K562 (cell line): ENCODE data around the gene RASGRP1. TPM values are rescaled to one million over a fixed set of nuclear protein-coding genes. Genes with fewer than 3 reads are reported as not detected.
A peak's percentile ranks its signal among the peaks of the same experiment; 100 is the strongest.

Experiments
- AFF1 ChIP-seq, 2 experiments: fragments of 450-650 bp; IDR thresholded peaks; 2 replicates each; pipeline ENCODE4 v1.6.1; 2018; ENCODE audit warnings: mild to moderate bottlenecking in 2 of 2, low read depth in 1 of 2; ENCODE audit not compliant: partially characterized antibody in 2 of 2
- AFF4 ChIP-seq: sonication (generic); formaldehyde crosslinking; IDR thresholded peaks from 2 replicates; pipeline ENCODE4 v1.8.0; 2023; ENCODE audit warnings: mild to moderate bottlenecking, missing genetic modification reagents
- ETV1 ChIP-seq: fragments of 450-650 bp; conservative IDR thresholded peaks from 2 replicates; pipeline ENCODE4 v1.6.1; 2016; ENCODE audit warnings: missing genetic modification characterization, control low read depth, low read depth, missing compliant biosample characterization
- HDAC6 ChIP-seq: IDR thresholded peaks from 2 replicates; pipeline ENCODE4 v1.6.1; 2012; ENCODE audit warnings: low read depth, mild to moderate bottlenecking, control low read depth, inconsistent platforms, low read length, moderate library complexity
- HES1 ChIP-seq: fragments of 450-650 bp; IDR thresholded peaks from 2 replicates; pipeline ENCODE4 v1.6.1; 2016; ENCODE audit warnings: low read depth, mild to moderate bottlenecking, moderate library complexity
- KDM2B ChIP-seq: fragments of 250-450 bp; sonication (Bioruptor Pico); IDR thresholded peaks from 2 replicates; pipeline ENCODE4 v1.8.0; 2021; ENCODE audit warnings: mild to moderate bottlenecking, moderate library complexity
- NCOA2 ChIP-seq, 2 experiments: fragments of 450-650 bp; IDR thresholded peaks; 2 replicates each; pipeline ENCODE4 v1.6.1; 2018; ENCODE audit warnings: mild to moderate bottlenecking in 2 of 2, moderate library complexity in 1 of 2; ENCODE audit not compliant: partially characterized antibody in 2 of 2
- NCOR1 ChIP-seq: fragments of 450-650 bp; IDR thresholded peaks from 2 replicates; pipeline ENCODE4 v1.6.1; 2016; ENCODE audit warnings: mild to moderate bottlenecking, moderate library complexity
- PKNOX1 ChIP-seq: fragments of 450-650 bp; IDR thresholded peaks from 2 replicates; pipeline ENCODE4 v1.6.1; 2016
- POLR2H ChIP-seq: IDR thresholded peaks from 2 replicates; pipeline ENCODE4 v1.6.1; 2016; ENCODE audit warnings: missing genetic modification characterization, low read depth, mild to moderate bottlenecking, control low read depth, missing compliant biosample characterization, moderate library complexity
- POLR3A ChIP-seq: IDR thresholded peaks from 2 replicates; pipeline ENCODE4 v1.6.1; 2011; ENCODE audit warnings: borderline replicate concordance, mild to moderate bottlenecking, moderate library complexity; ENCODE audit not compliant: insufficient read length, insufficient read depth; ENCODE audit errors: extremely low read depth
- SMARCB1 ChIP-seq: IDR thresholded peaks from 2 replicates; pipeline ENCODE4 v1.6.1; 2011; ENCODE audit warnings: improper control_type of control experiment, low read depth; ENCODE audit not compliant: insufficient read length
- U2AF1 ChIP-seq: fragments of 200-400 bp; formaldehyde crosslinking; optimal IDR thresholded peaks from 2 replicates; pipeline ENCODE3; 2017; ENCODE audit warnings: mild to moderate bottlenecking, low read depth, low read length, moderate library complexity
- ZBTB26 ChIP-seq: fragments of 450-650 bp; formaldehyde crosslinking; IDR thresholded peaks from 2 replicates; pipeline ENCODE4 v1.4.0; 2022; ENCODE audit warnings: missing genetic modification characterization
- ZNF507 ChIP-seq: conservative IDR thresholded peaks from 2 replicates; pipeline ENCODE4 v1.6.1; 2017; ENCODE audit warnings: missing genetic modification characterization, missing compliant biosample characterization
- ZZZ3 ChIP-seq: fragments of 450-650 bp; IDR thresholded peaks from 2 replicates; pipeline ENCODE4 v1.6.1; 2016; ENCODE audit warnings: antibody characterized with exemption, mild to moderate bottlenecking, moderate library complexity
- polyA plus RNA-seq, 8 experiments: library from polyadenylated mRNA; depleted of rRNA in 4 of 8; stranded (reverse) in 5 of 8; unstranded in 3 of 8; fragments of >200 nt; fragmentation: Nextera tagmentation in 2 of 8; fragmentation: Illumina TruSeq in 1 of 8; extraction: Ambion mirVana in 2 of 8; extraction: Trizol in 1 of 8; gene quantifications; 2 replicates each; pipeline versions ENCODE4 v1.2.1 to v1.2.3, GENCODE V29; 2011 to 2014; ENCODE audit warnings: inconsistent platforms in 1 of 8, missing spikeins in 1 of 8
- total RNA-seq, 7 experiments: library from RNA; depleted of rRNA in 6 of 7; stranded (reverse); fragments of >200 nt in 6 of 7; fragmentation: Illumina TruSeq in 2 of 7; extraction: Trizol in 2 of 7; gene quantifications; 2 replicates each; pipeline versions ENCODE4 v1.2.1 to v1.2.3, GENCODE V29; 2011 to 2021; ENCODE audit warnings: low replicate concordance in 1 of 7

Gene RASGRP1
- total and polyA plus RNA-seq, 9 of the 15 experiments (the other 6 are each of a cell fraction or from before 2014, with no cell fraction given) = 0.14 to 0.72 (median 0.31) TPM

GRCh38 chr15:38563723-38564519 lies 693 bp downstream of the RASGRP1 start (continued):
- TF ChIP-seq AFF1 (IDR thresholded peaks at IDR 0.05; ENCODE audit: low read depth in 1 of 2, partially characterized antibody in 2 of 2) = no peak
- TF ChIP-seq PKNOX1 = no peak
- no peak for TF ChIP-seq POLR3A
- TF ChIP-seq U2AF1 = no peak
- no peak for TF ChIP-seq HES1
- peak; percentile 63; the same call in 1 of the 2 replicates for TF ChIP-seq KDM2B
- TF ChIP-seq AFF4 = no peak
- no peak for TF ChIP-seq HDAC6
- TF ChIP-seq ZNF507 (tag) = no peak
- no peak for TF ChIP-seq NCOA2 (IDR thresholded peaks at IDR 0.05; ENCODE audit: partially characterized antibody in 2 of 2)
- no peak for TF ChIP-seq ZZZ3
- TF ChIP-seq ZBTB26 = no peak
- TF ChIP-seq POLR2H (tag) = no peak
- TF ChIP-seq SMARCB1 = no peak
- TF ChIP-seq NCOR1 = peak; percentile 24; the same call in 1 of the 2 replicates
- no peak for TF ChIP-seq ETV1 (tag)
